Measurements from ENCODE around the gene RFX4.

- no peak for TF ChIP-seq POLR2AphosphoS5 (IDR thresholded peaks at IDR 0.05)
- TF ChIP-seq, protein P1, sequence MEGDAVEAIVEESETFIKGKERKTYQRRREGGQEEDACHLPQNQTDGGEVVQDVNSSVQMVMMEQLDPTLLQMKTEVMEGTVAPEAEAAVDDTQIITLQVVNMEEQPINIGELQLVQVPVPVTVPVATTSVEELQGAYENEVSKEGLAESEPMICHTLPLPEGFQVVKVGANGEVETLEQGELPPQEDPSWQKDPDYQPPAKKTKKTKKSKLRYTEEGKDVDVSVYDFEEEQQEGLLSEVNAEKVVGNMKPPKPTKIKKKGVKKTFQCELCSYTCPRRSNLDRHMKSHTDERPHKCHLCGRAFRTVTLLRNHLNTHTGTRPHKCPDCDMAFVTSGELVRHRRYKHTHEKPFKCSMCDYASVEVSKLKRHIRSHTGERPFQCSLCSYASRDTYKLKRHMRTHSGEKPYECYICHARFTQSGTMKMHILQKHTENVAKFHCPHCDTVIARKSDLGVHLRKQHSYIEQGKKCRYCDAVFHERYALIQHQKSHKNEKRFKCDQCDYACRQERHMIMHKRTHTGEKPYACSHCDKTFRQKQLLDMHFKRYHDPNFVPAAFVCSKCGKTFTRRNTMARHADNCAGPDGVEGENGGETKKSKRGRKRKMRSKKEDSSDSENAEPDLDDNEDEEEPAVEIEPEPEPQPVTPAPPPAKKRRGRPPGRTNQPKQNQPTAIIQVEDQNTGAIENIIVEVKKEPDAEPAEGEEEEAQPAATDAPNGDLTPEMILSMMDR (IDR thresholded peaks at IDR 0.05), result no peak
- TF ChIP-seq POLR2A (IDR thresholded peaks at IDR 0.05), result no peak
These were observed 128.5 kb downstream of the RFX4 start for GRCh38 chr12:106711316-106711715.

All from upper lobe of left lung (tissue), 4 donors.